GM23248 (cell line): Measurements from ENCODE around the gene USP34.
"Not testable (repeated sequence)": the region's sequence is repeated elsewhere in the genome, so short reads cannot be mapped to it uniquely, and the experiment has no call there.

ENCODE experiments used
- EZH2 ChIP-seq: fragments of 200-600 bp; sonication (generic); IDR thresholded peaks from 2 replicates; pipeline ENCODE4 v1.6.1; 2018; ENCODE audit warnings: antibody characterized with exemption, mild to moderate bottlenecking; ENCODE audit not compliant: insufficient read depth, poor library complexity, severe bottlenecking
- EZH2phosphoT487 ChIP-seq: fragments of 200-600 bp; sonication (generic); IDR thresholded peaks from 2 replicates; pipeline ENCODE4 v1.6.1; 2018; ENCODE audit warnings: antibody characterized with exemption, moderate library complexity, mild to moderate bottlenecking, low read depth; ENCODE audit not compliant: insufficient read depth

DNA sequence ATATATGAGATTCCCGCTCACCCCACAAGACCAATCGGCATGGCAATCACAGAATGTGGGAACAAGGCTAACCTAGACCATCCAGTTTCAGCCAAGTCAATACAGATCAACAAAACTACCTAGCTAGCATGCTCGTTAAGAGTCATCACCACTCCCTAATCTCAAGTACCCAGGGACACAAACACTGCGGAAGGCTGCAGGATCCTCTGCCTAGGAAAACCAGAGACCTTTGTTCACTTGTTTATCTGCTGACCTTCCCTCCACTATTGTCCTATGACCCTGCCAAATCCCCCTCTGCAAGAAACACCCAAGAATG, 90.0 kb downstream of the USP34 start:
- not testable (repeated sequence) for TF ChIP-seq EZH2, EZH2phosphoT487
